GM18873 (cell line): Measurements from ENCODE around the gene WDR45B.
"Not testable (repeated sequence)": the region's sequence is repeated elsewhere in the genome, so short reads cannot be mapped to it uniquely, and the experiment has no call there.

Experiments used
- ATAC-seq: cut with Tn5 transposase; IDR thresholded peaks from one replicate; pipeline ENCODE4 v1.9.1; 2021; ENCODE audit warnings: mild to moderate bottlenecking, moderate library complexity, moderate number of reproducible peaks; ENCODE audit not compliant: unreplicated experiment, low FRiP score

WDR45B gene

GRCh38 chr17:82658796-82659452 lies 10.7 kb upstream of the WDR45B start:
- ATAC-seq = no peak

- no peak for ATAC-seq
Measured at GRCh38 chr17:82658331-82658730, 10.1 kb upstream of the WDR45B start.

- no peak for ATAC-seq
Measured at GRCh38 chr17:82657926-82658325, 9.7 kb upstream of the WDR45B start.

GRCh38 chr17:82656266-82656665 lies 8.0 kb upstream of the WDR45B start:
- ATAC-seq = no peak

- no peak for ATAC-seq
Measured at GRCh38 chr17:82655523-82655922, 7.3 kb upstream of the WDR45B start.

- no peak for ATAC-seq
Measured at GRCh38 chr17:82655038-82655479, 6.8 kb upstream of the WDR45B start.

GRCh38 chr17:82654611-82655010 lies 6.4 kb upstream of the WDR45B start:
- not testable (repeated sequence) for ATAC-seq

GRCh38 chr17:82653651-82654528 lies 5.6 kb upstream of the WDR45B start:
- no peak for ATAC-seq

- ATAC-seq = no peak
Measured at GRCh38 chr17:82650723-82651122, 2.5 kb upstream of the WDR45B start.

- no peak for ATAC-seq
Measured at GRCh38 chr17:82649501-82650261, 1.4 kb upstream of the WDR45B start.

- no peak for ATAC-seq
Measured at GRCh38 chr17:82648742-82649331, 593 bp upstream of the WDR45B start.

- peak; percentile 23 for ATAC-seq
Measured at GRCh38 chr17:82647593-82648164, 565 bp downstream of the WDR45B start.

GRCh38 chr17:82645516-82645915 lies 2.7 kb downstream of the WDR45B start:
- ATAC-seq = no peak

- ATAC-seq = no peak
Measured at GRCh38 chr17:82644148-82644547, 4.1 kb downstream of the WDR45B start.

GRCh38 chr17:82642022-82642421 lies 6.2 kb downstream of the WDR45B start:
- no peak for ATAC-seq

GRCh38 chr17:82640036-82640435 lies 8.2 kb downstream of the WDR45B start:
- ATAC-seq = no peak

GRCh38 chr17:82639628-82640027 lies 8.6 kb downstream of the WDR45B start:
- ATAC-seq = no peak

GRCh38 chr17:82638183-82638773 lies 10.0 kb downstream of the WDR45B start:
- ATAC-seq = no peak

- no peak for ATAC-seq
Measured at GRCh38 chr17:82636626-82637598, 11.3 kb downstream of the WDR45B start.
